ENCODE data around the gene NBPF9. TPM values are rescaled to one million over a fixed set of nuclear protein-coding genes. Genes with fewer than 3 reads are reported as not detected.
"Not testable (repeated sequence)": the region's sequence is repeated elsewhere in the genome, so short reads cannot be mapped to it uniquely, and the experiment has no call there.

The NBPF9 gene
- total RNA-seq, 1 donor from 2014 or later: 20.0 TPM

GRCh38 chr1:149075505-149076127 is 27.7 kb downstream of the NBPF9 start:
- H3K4me1 Mint-ChIP-seq; H3K27ac Mint-ChIP-seq; H3K9me3 Mint-ChIP-seq; H3K27me3 Mint-ChIP-seq; intact Hi-C loops (cut with micrococcal nuclease); H3K4me3 Mint-ChIP-seq; DNase-seq; H3K36me3 Mint-ChIP-seq (ENCODE audit: low read depth): not testable (repeated sequence)

- DNase-seq; H3K4me3 Mint-ChIP-seq; intact Hi-C loops (cut with micrococcal nuclease); H3K27me3 Mint-ChIP-seq; H3K9me3 Mint-ChIP-seq; H3K4me1 Mint-ChIP-seq; H3K27ac Mint-ChIP-seq: not testable (repeated sequence)
- H3K36me3 Mint-ChIP-seq (ENCODE audit: low read depth): peaks cover 21% of the 10 kb centered on the region
Observed at GRCh38 chr1:149064611-149065010, 38.7 kb downstream of the NBPF9 start.

- H3K4me1 Mint-ChIP-seq; H3K9me3 Mint-ChIP-seq; H3K27ac Mint-ChIP-seq; DNase-seq; H3K27me3 Mint-ChIP-seq; H3K36me3 Mint-ChIP-seq (ENCODE audit: low read depth); H3K4me3 Mint-ChIP-seq; intact Hi-C loops (cut with micrococcal nuclease): not testable (repeated sequence)
Observed at GRCh38 chr1:149043056-149043455, 60.3 kb downstream of the NBPF9 start.

- H3K9me3 Mint-ChIP-seq; H3K27ac Mint-ChIP-seq; H3K4me3 Mint-ChIP-seq; H3K27me3 Mint-ChIP-seq; H3K36me3 Mint-ChIP-seq (ENCODE audit: low read depth); DNase-seq; intact Hi-C loops (cut with micrococcal nuclease); H3K4me1 Mint-ChIP-seq: not testable (repeated sequence)
Observed at GRCh38 chr1:149033916-149034315, 69.4 kb downstream of the NBPF9 start.

- H3K36me3 Mint-ChIP-seq (ENCODE audit: low read depth); H3K4me3 Mint-ChIP-seq; H3K4me1 Mint-ChIP-seq; H3K27ac Mint-ChIP-seq; H3K9me3 Mint-ChIP-seq; DNase-seq; intact Hi-C loops (cut with micrococcal nuclease); H3K27me3 Mint-ChIP-seq: not testable (repeated sequence)
Observed at GRCh38 chr1:149024327-149024726, 79.0 kb downstream of the NBPF9 start.

GRCh38 chr1:149018577-149018976 is 84.8 kb downstream of the NBPF9 start:
- intact Hi-C loops (cut with micrococcal nuclease); H3K4me1 Mint-ChIP-seq; H3K27me3 Mint-ChIP-seq; H3K9me3 Mint-ChIP-seq; H3K4me3 Mint-ChIP-seq; H3K36me3 Mint-ChIP-seq (ENCODE audit: low read depth); H3K27ac Mint-ChIP-seq: not testable (repeated sequence)
- DNase-seq: peak; percentile 8

- H3K4me3 Mint-ChIP-seq; H3K4me1 Mint-ChIP-seq; H3K27ac Mint-ChIP-seq; DNase-seq; H3K36me3 Mint-ChIP-seq (ENCODE audit: low read depth); H3K9me3 Mint-ChIP-seq; intact Hi-C loops (cut with micrococcal nuclease); H3K27me3 Mint-ChIP-seq: not testable (repeated sequence)
Observed at GRCh38 chr1:149016626-149017025, 86.7 kb downstream of the NBPF9 start.

GRCh38 chr1:149015522-149015921 is 87.8 kb downstream of the NBPF9 start:
- H3K9me3 Mint-ChIP-seq; H3K4me3 Mint-ChIP-seq; H3K36me3 Mint-ChIP-seq (ENCODE audit: low read depth); DNase-seq; intact Hi-C loops (cut with micrococcal nuclease); H3K27me3 Mint-ChIP-seq; H3K4me1 Mint-ChIP-seq; H3K27ac Mint-ChIP-seq: not testable (repeated sequence)

GRCh38 chr1:149013513-149013912 is 89.8 kb downstream of the NBPF9 start:
- H3K27ac Mint-ChIP-seq; H3K9me3 Mint-ChIP-seq; DNase-seq; intact Hi-C loops (cut with micrococcal nuclease); H3K4me1 Mint-ChIP-seq; H3K27me3 Mint-ChIP-seq; H3K36me3 Mint-ChIP-seq (ENCODE audit: low read depth); H3K4me3 Mint-ChIP-seq: not testable (repeated sequence)

GRCh38 chr1:149012599-149012998 is 90.8 kb downstream of the NBPF9 start:
- H3K36me3 Mint-ChIP-seq (ENCODE audit: low read depth); intact Hi-C loops (cut with micrococcal nuclease); H3K9me3 Mint-ChIP-seq; DNase-seq; H3K4me1 Mint-ChIP-seq; H3K4me3 Mint-ChIP-seq; H3K27me3 Mint-ChIP-seq; H3K27ac Mint-ChIP-seq: not testable (repeated sequence)

- H3K27ac Mint-ChIP-seq; intact Hi-C loops (cut with micrococcal nuclease); DNase-seq; H3K4me3 Mint-ChIP-seq; H3K9me3 Mint-ChIP-seq; H3K27me3 Mint-ChIP-seq; H3K36me3 Mint-ChIP-seq (ENCODE audit: low read depth); H3K4me1 Mint-ChIP-seq: not testable (repeated sequence)
Observed at GRCh38 chr1:149009761-149010160, 93.6 kb downstream of the NBPF9 start.

GRCh38 chr1:149008769-149009168 is 94.6 kb downstream of the NBPF9 start:
- H3K27me3 Mint-ChIP-seq; intact Hi-C loops (cut with micrococcal nuclease); H3K36me3 Mint-ChIP-seq (ENCODE audit: low read depth); H3K4me3 Mint-ChIP-seq; H3K4me1 Mint-ChIP-seq; H3K27ac Mint-ChIP-seq; H3K9me3 Mint-ChIP-seq: not testable (repeated sequence)
- DNase-seq: peak; percentile 11

- H3K4me3 Mint-ChIP-seq; H3K27me3 Mint-ChIP-seq; intact Hi-C loops (cut with micrococcal nuclease); DNase-seq; H3K9me3 Mint-ChIP-seq; H3K4me1 Mint-ChIP-seq; H3K36me3 Mint-ChIP-seq (ENCODE audit: low read depth); H3K27ac Mint-ChIP-seq: not testable (repeated sequence)
Observed at GRCh38 chr1:149008326-149008725, 95.0 kb downstream of the NBPF9 start.
